H9 (cell line): ENCODE measurements around the gene GPC6. TPM values are rescaled to one million over a fixed set of nuclear protein-coding genes. Genes with fewer than 3 reads are reported as not detected.

Experiments
- DNase-seq: peaks from one replicate; pipeline ENCODE4 v3.0.0-alpha.2; 2017
- H2AFZ ChIP-seq: one replicate; pipeline ENCODE4 v1.6.1; 2013; ENCODE audit warnings: mild to moderate bottlenecking, low read length, control low read depth, moderate library complexity
- H2AK5ac ChIP-seq: 2 replicates; pipeline ENCODE4 v1.6.1; 2013; ENCODE audit warnings: low read length, control low read depth, mixed read lengths; ENCODE audit not compliant: insufficient read length
- H2BK120ac ChIP-seq: one replicate; pipeline ENCODE4 v1.6.1; 2013; ENCODE audit warnings: low read depth, mild to moderate bottlenecking, low read length, control low read depth, inconsistent platforms; ENCODE audit not compliant: poor library complexity, severe bottlenecking
- H2BK12ac ChIP-seq: 2 replicates; pipeline ENCODE4 v1.6.1; 2013; ENCODE audit warnings: low read length, control low read depth, mixed read lengths, low read depth; ENCODE audit not compliant: insufficient read length
- H2BK15ac ChIP-seq: 2 replicates; pipeline ENCODE4 v1.6.1; 2013; ENCODE audit warnings: low read depth, low read length, control low read depth
- H2BK20ac ChIP-seq: one replicate; pipeline ENCODE4 v1.6.1; 2013; ENCODE audit warnings: low read depth, mild to moderate bottlenecking, low read length, control low read depth, inconsistent platforms; ENCODE audit not compliant: poor library complexity, severe bottlenecking
- H2BK5ac ChIP-seq: 2 replicates; pipeline ENCODE4 v1.6.1; 2013; ENCODE audit warnings: low read length, control low read depth, mixed read lengths; ENCODE audit not compliant: insufficient read length
- H3K14ac ChIP-seq: 2 replicates; pipeline ENCODE4 v1.6.1; 2013; ENCODE audit warnings: low read length, control low read depth; ENCODE audit not compliant: insufficient read depth
- H3K18ac ChIP-seq: 2 replicates; pipeline ENCODE4 v1.6.1; 2013; ENCODE audit warnings: low read depth, mild to moderate bottlenecking, mixed read lengths, low read length, control low read depth; ENCODE audit not compliant: insufficient read length
- H3K23ac ChIP-seq: 2 replicates; pipeline ENCODE4 v1.6.1; 2013; ENCODE audit warnings: low read length, control low read depth, mixed read lengths, low read depth; ENCODE audit not compliant: insufficient read length
- H3K23me2 ChIP-seq: 2 replicates; pipeline ENCODE4 v1.6.1; 2013; ENCODE audit warnings: low read depth, mild to moderate bottlenecking, mixed read lengths, low read length, control low read depth; ENCODE audit not compliant: insufficient read length, poor library complexity, severe bottlenecking
- H3K27ac ChIP-seq: 2 replicates; pipeline ENCODE4 v1.5.1; 2013; ENCODE audit warnings: low read length, control low read depth, mixed read lengths, low read depth; ENCODE audit not compliant: insufficient read length
- H3K27me3 ChIP-seq: 2 replicates; pipeline ENCODE4 v1.6.1; 2013; ENCODE audit warnings: low read length, control low read depth, inconsistent platforms; ENCODE audit not compliant: insufficient read depth
- H3K4ac ChIP-seq: 2 replicates; pipeline ENCODE4 v1.6.1; 2013; ENCODE audit warnings: low read depth, mild to moderate bottlenecking, control low read depth, inconsistent platforms, low read length, moderate library complexity
- H3K4me1 ChIP-seq: 2 replicates; pipeline ENCODE4 v1.6.1; 2013; ENCODE audit warnings: low read length, control low read depth, inconsistent platforms; ENCODE audit not compliant: insufficient read depth
- H3K4me2 ChIP-seq: 2 replicates; pipeline ENCODE4 v1.6.1; 2013; ENCODE audit warnings: low read length, control low read depth, mixed read lengths; ENCODE audit not compliant: insufficient read length, insufficient read depth
- H3K56ac ChIP-seq: 2 replicates; pipeline ENCODE4 v1.6.1; 2013; ENCODE audit warnings: low read depth, mild to moderate bottlenecking, mixed read lengths, low read length, control low read depth; ENCODE audit not compliant: insufficient read length
- H3K79me1 ChIP-seq: 2 replicates; pipeline ENCODE4 v1.6.1; 2013; ENCODE audit warnings: low read depth, mild to moderate bottlenecking, moderate library complexity, low read length, control low read depth, inconsistent platforms; ENCODE audit not compliant: insufficient read depth, poor library complexity, severe bottlenecking
- H3K79me2 ChIP-seq: 2 replicates; pipeline ENCODE4 v1.6.1; 2013; ENCODE audit warnings: low read length, control low read depth, inconsistent platforms; ENCODE audit not compliant: insufficient read depth
- H3K9ac ChIP-seq: 2 replicates; pipeline ENCODE4 v1.6.1; 2013; ENCODE audit warnings: low read length, control low read depth, mixed read lengths; ENCODE audit not compliant: insufficient read length; ENCODE audit errors: extremely low read depth
- H3K9me3 ChIP-seq: one replicate; pipeline ENCODE4 v1.6.1; 2013; ENCODE audit warnings: low read depth, low read length, inconsistent platforms; ENCODE audit not compliant: control insufficient read depth
- H3T11ph ChIP-seq: one replicate; pipeline ENCODE4 v1.6.1; 2013; ENCODE audit warnings: mild to moderate bottlenecking, low read length, control low read depth, inconsistent platforms
- H4K20me1 ChIP-seq: one replicate; pipeline ENCODE4 v1.6.1; 2013; ENCODE audit not compliant: control insufficient read depth, insufficient read length, insufficient read depth
- H4K5ac ChIP-seq: 2 replicates; pipeline ENCODE4 v1.6.1; 2013; ENCODE audit warnings: low read depth, mild to moderate bottlenecking, mixed read lengths, low read length, control low read depth; ENCODE audit not compliant: insufficient read length
- H4K8ac ChIP-seq: replicated peaks from 2 replicates; pipeline ENCODE4 v1.6.1; 2013; ENCODE audit warnings: low read length, control low read depth, mixed read lengths, low read depth; ENCODE audit not compliant: insufficient read length
- H4K91ac ChIP-seq: 2 replicates; pipeline ENCODE4 v1.6.1; 2013; ENCODE audit warnings: low read depth, mild to moderate bottlenecking, moderate library complexity, mixed read lengths, low read length, control low read depth; ENCODE audit not compliant: insufficient read length
- H3K27ac Mint-ChIP-seq, 3 experiments: 2 replicates in 2 of 3; 3 replicates in 1 of 3; pipeline ENCODE4 v1.8.0; 2020 to 2021; ENCODE audit warnings: mixed read lengths in 3 of 3, mild to moderate bottlenecking in 1 of 3, moderate library complexity in 1 of 3
- H3K27me3 Mint-ChIP-seq: 2 replicates; pipeline ENCODE4 v1.8.0; 2021; ENCODE audit warnings: low read depth, mild to moderate bottlenecking, moderate library complexity, mixed read lengths
- H3K36me3 Mint-ChIP-seq, 3 experiments: 2 replicates in 2 of 3; 3 replicates in 1 of 3; pipeline ENCODE4 v1.8.0; 2020 to 2021; ENCODE audit warnings: low read depth in 3 of 3, mixed read lengths in 3 of 3; ENCODE audit not compliant: insufficient read depth in 1 of 3
- H3K4me1 Mint-ChIP-seq, 2 experiments: 2 replicates each; pipeline ENCODE4 v1.8.0; 2020; ENCODE audit warnings: mixed read lengths in 2 of 2
- H3K4me3 Mint-ChIP-seq, 2 experiments: 2 replicates in 1 of 2; 3 replicates in 1 of 2; pipeline ENCODE4 v1.8.0; 2020 to 2021; ENCODE audit warnings: mild to moderate bottlenecking in 2 of 2, mixed read lengths in 2 of 2, moderate library complexity in 1 of 2
- H3K9me3 Mint-ChIP-seq, 2 experiments: 2 replicates in 1 of 2; 3 replicates in 1 of 2; pipeline ENCODE4 v1.8.0; 2020; ENCODE audit warnings: mild to moderate bottlenecking in 2 of 2, mixed read lengths in 2 of 2, moderate library complexity in 1 of 2
- CTCF ChIP-seq: fragments of 200-600 bp; sonication (generic); conservative IDR thresholded peaks from 3 replicates; pipeline ENCODE4 v1.8.0; 2021; ENCODE audit warnings: antibody characterized with exemption, mild to moderate bottlenecking
- WGBS: extraction: QIAGEN DNeasy Blood & Tissue Kit; methylation state at CpG from one replicate; pipeline ENCODE4 v1.1.7; 2013; ENCODE audit warnings: missing lambda C conversion rate, low lambda C conversion rate, mixed read lengths; ENCODE audit not compliant: insufficient read length; ENCODE audit errors: extremely low coverage; 5-methylcytosine and 5-hydroxymethylcytosine counted together
- total RNA-seq: library from RNA; stranded (reverse); gene quantifications from 2 replicates; pipeline ENCODE4 v1.2.1, GENCODE V29; 2021

Gene GPC6
- total RNA-seq, 1 experiment from 2014 or later = 15.6 TPM

DNA sequence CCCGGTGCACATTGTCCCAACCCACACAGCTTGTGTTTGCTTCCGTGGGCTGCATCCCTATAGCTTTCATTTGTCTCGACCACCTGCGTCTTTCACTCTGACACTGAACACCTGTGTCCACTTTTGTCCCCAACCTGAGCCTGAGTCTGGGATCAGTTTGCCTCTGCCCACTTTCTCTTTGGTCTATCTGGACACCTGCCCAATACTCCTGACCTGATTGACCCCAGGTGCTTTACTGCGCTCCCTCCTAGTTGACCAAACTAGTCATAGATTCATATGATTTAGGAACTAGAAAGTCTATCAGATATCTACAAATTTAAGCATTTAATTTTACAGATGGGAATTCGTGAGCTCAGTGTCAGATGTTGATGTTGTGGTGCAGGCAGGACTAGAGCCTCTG lies 1043.0 kb downstream of the GPC6 start:
- H3K36me3 Mint-ChIP-seq = peaks cover 0 to 4% (median 0%) of the 10 kb centered on the region in 3 experiments; a peak in 2 of 7 replicates

More for the DNA sequence above, 1043.0 kb downstream of the GPC6 start:
- Mint-ChIP-seq H3K9me3 (no peaks in the 10 kb centered on the region), H3K27me3 (no peaks in the 10 kb centered on the region; the same call in 1 of the 2 replicates), H3K4me3 (no peak overlapping the region), H3K4me1 (peaks cover 5 to 6% of the 10 kb centered on the region in 2 experiments; a peak in 2 of 4 replicates), H3K27ac (peak overlapping the region in 1 of 3 experiments; percentile 37; a peak in 1 of 7 replicates)
- H3K23ac ChIP-seq = no peak overlapping the region
- no peak overlapping the region for H3K27ac ChIP-seq
- WGBS = no CpG with 5 or more reads among the region's 6 CpGs
- DNase-seq = no peak
- H3K14ac ChIP-seq = no peak overlapping the region
- H3K23me2 ChIP-seq = no peaks in the 10 kb centered on the region
- H2BK5ac ChIP-seq = no peak overlapping the region
- H2AFZ ChIP-seq = no peak overlapping the region
- H3K18ac ChIP-seq = no peak overlapping the region
- H2BK12ac ChIP-seq = no peak overlapping the region
- H2AK5ac ChIP-seq = no peak overlapping the region
- H3T11ph ChIP-seq = no peak overlapping the region
- H3K27me3 ChIP-seq = no peaks in the 10 kb centered on the region
- no peak overlapping the region for H3K56ac ChIP-seq
- no peaks in the 10 kb centered on the region for H3K79me1 ChIP-seq
- H4K91ac ChIP-seq = no peak overlapping the region
- H3K4ac ChIP-seq = no peak overlapping the region
- no peak overlapping the region for H3K4me2 ChIP-seq
- no peak overlapping the region for H4K8ac ChIP-seq
- no peak overlapping the region for H3K9ac ChIP-seq
- no peak overlapping the region for H2BK120ac ChIP-seq
- no peaks in the 10 kb centered on the region for H3K79me2 ChIP-seq
- no peak overlapping the region for H2BK15ac ChIP-seq
- no peak overlapping the region for H2BK20ac ChIP-seq
- H4K5ac ChIP-seq = no peak overlapping the region
- H3K9me3 ChIP-seq = no peaks in the 10 kb centered on the region
- TF ChIP-seq CTCF = no peak
- no peaks in the 10 kb centered on the region for H3K4me1 ChIP-seq
- no peaks in the 10 kb centered on the region for H4K20me1 ChIP-seq
